Heart right ventricle (tissue), 16 donors: Measurements from ENCODE around the gene KLHL29. TPM values are rescaled to one million over a fixed set of nuclear protein-coding genes. Genes with fewer than 3 reads are reported as not detected.

Experiments used
- ATAC-seq, 8 donors: fragments of 200-7000 bp; cut with Tn5 transposase; one replicate each; pipeline ENCODE4 v1.9.1; 2020; ENCODE audit warnings: mild to moderate bottlenecking in 8 of 8, moderate library complexity in 8 of 8, moderate number of reproducible peaks in 1 of 8
- DNase-seq, 2 donors: peaks; one replicate each; pipeline ENCODE4 v3.0.0-alpha.2; 2020
- H3K27ac ChIP-seq, 10 donors: fragments of 200-600 bp; sonication (generic) in 2 of 10; one replicate each; pipeline versions ENCODE4 v1.5.0 to v1.8.0; 2020 to 2022; ENCODE audit warnings: mild to moderate bottlenecking in 3 of 10
- H3K27me3 ChIP-seq, 7 donors: fragments of 200-600 bp; one replicate each; pipeline ENCODE4 v1.8.0; 2021 to 2022; ENCODE audit warnings: mild to moderate bottlenecking in 2 of 7
- H3K36me3 ChIP-seq, 9 donors: fragments of 200-600 bp; sonication (generic) in 1 of 9; one replicate each; pipeline versions ENCODE4 v1.5.0 to v1.8.0; 2020 to 2022; ENCODE audit warnings: mild to moderate bottlenecking in 2 of 9
- H3K4me1 ChIP-seq, 9 donors: fragments of 200-600 bp; sonication (generic) in 1 of 9; one replicate each; pipeline versions ENCODE4 v1.5.0 to v1.8.0; 2020 to 2022; ENCODE audit warnings: mild to moderate bottlenecking in 4 of 9
- H3K4me3 ChIP-seq, 10 donors: fragments of 200-600 bp; sonication (generic) in 2 of 10; one replicate each; pipeline versions ENCODE4 v1.5.0 to v1.8.0; 2020 to 2022; ENCODE audit warnings: mild to moderate bottlenecking in 7 of 10, moderate library complexity in 2 of 10
- H3K9me3 ChIP-seq, 11 donors: fragments of 200-600 bp in 10 of 11; sonication (generic) in 2 of 11; one replicate each; pipeline versions ENCODE4 v1.5.0 to v1.8.0; 2013 to 2022; ENCODE audit warnings: mild to moderate bottlenecking in 2 of 11, control low read depth in 1 of 11, moderate library complexity in 1 of 11
- WGBS, 2 donors: extraction: QIAGEN DNeasy Blood & Tissue Kit; methylation state at CpG; one replicate each; pipeline ENCODE4 v1.1.7; 2013; ENCODE audit warnings: inconsistent platforms in 1 of 2; 5-methylcytosine and 5-hydroxymethylcytosine counted together
- intact Hi-C, 10 donors: fragments of 100-400 bp; cut with DNase I; formaldehyde crosslinking; loops; one replicate each; pipeline versions ENCODE4 v1.11.1 to v1.14.2; 2022
- polyA plus RNA-seq, 2 donors: library from polyadenylated mRNA; stranded (reverse); fragments of 200-250 nt; gene quantifications; one replicate each; pipeline ENCODE4 v1.2.3, GENCODE V29; 2013
- total RNA-seq, 10 donors: library from RNA; stranded (reverse); fragmentation: NEBNext Ultra II Directional in 3 of 10; extraction: Animal tissue kit (Norgen Biotek cat#: 25700) in 3 of 10; gene quantifications; one replicate each; pipeline versions ENCODE4 v1.2.1 to v1.2.4, GENCODE V29; 2021 to 2023
- TF ChIP-seq, protein P1 (sequence below), 9 donors: fragments of 200-600 bp; sonication (generic) in 2 of 9; IDR thresholded peaks; one replicate each; pipeline versions ENCODE4 v1.5.0 to v1.8.0; 2021 to 2022; ENCODE audit warnings: antibody characterized with exemption in 9 of 9, mild to moderate bottlenecking in 5 of 9, moderate library complexity in 1 of 9
- donor health status: Arrhythmogenic right ventricular cardiomyopathy.
- donor health status: ischemic (EF 13 %, LVEDD 7.1; RV severe dilation, severe dysfunction).
- donor health status: healthy with polysubstance abuse.
- donor health status: DM: no; HTN: yes; CAD: no.
- donor health status: DM: no; HTN: no; CAD: no.
- donor health status: ischemic (EF 25% LVEDD 6.9; RV normal size, moderate dysfunction).
- donor health status: ischemic (EF 25% LVEDD 5.7; RV mildly dilated, moderate dysfunction).
- donor health status: healthy.
- donor health status: DM: yes; HTN: yes; CAD: no.
- donor health status: Ischemic cardiomyopathy.
- donor health status: ischemic (EF 35%, LVEDD 5.7; RV mildly dilated, moderate dysfunction).
- donor health status: nonischemic (EF 11% LVEDD 7.7; RV severe dilation, severe dysfunction).
- donor health status: DM: yes; HTN: yes; CAD: no.
- donor health status: PGD.
- donor health status: ischemic (EF 29% LVEDD 5.4; RV normal size, mild dysfunction).
- donor health status: nonischemic (EF 23%, LVEDD 6.1; RV moderate dilation, normal function).

The KLHL29 gene
- total and polyA plus RNA-seq, 12 donors = 0.71 to 1.5 (median 1.0) TPM

DNA sequence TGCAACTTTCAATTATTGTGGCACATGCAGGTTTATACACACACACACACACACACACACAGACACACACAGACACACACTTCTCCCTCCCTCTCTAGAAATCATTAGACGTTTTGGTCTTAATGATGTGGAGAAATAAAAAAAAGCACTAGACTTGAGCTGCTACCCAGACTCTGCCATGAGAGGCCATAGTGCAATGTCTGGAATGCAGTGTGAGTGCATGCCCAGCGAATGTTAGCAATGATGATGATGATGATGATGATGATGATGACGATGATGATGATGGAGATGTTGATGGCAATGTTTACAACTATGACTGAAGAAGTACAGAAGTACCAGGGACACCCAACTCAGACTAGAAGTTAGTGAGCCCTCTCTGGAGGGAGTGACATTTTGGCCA lies 23.8 kb upstream of the KLHL29 start:
- Histone ChIP-seq H3K9me3 (no peaks in the 10 kb centered on the region), H3K36me3 (no peaks in the 10 kb centered on the region), H3K4me1 (no peaks in the 10 kb centered on the region), H3K4me3 (no peak overlapping the region), H3K27ac (no peak overlapping the region), H3K27me3 (peaks cover 0 to 45% (median 16%) of the 10 kb centered on the region in 7 donors)
- intact Hi-C loops = no loop called here
- DNase-seq (no peak), ATAC-seq (no peak)
- TF ChIP-seq, protein P1, sequence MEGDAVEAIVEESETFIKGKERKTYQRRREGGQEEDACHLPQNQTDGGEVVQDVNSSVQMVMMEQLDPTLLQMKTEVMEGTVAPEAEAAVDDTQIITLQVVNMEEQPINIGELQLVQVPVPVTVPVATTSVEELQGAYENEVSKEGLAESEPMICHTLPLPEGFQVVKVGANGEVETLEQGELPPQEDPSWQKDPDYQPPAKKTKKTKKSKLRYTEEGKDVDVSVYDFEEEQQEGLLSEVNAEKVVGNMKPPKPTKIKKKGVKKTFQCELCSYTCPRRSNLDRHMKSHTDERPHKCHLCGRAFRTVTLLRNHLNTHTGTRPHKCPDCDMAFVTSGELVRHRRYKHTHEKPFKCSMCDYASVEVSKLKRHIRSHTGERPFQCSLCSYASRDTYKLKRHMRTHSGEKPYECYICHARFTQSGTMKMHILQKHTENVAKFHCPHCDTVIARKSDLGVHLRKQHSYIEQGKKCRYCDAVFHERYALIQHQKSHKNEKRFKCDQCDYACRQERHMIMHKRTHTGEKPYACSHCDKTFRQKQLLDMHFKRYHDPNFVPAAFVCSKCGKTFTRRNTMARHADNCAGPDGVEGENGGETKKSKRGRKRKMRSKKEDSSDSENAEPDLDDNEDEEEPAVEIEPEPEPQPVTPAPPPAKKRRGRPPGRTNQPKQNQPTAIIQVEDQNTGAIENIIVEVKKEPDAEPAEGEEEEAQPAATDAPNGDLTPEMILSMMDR (IDR thresholded peaks at IDR 0.05) = no peak
- 79 to 82% methylated on average over 3 of the region's 3 CpGs for WGBS, 2 donors

DNA sequence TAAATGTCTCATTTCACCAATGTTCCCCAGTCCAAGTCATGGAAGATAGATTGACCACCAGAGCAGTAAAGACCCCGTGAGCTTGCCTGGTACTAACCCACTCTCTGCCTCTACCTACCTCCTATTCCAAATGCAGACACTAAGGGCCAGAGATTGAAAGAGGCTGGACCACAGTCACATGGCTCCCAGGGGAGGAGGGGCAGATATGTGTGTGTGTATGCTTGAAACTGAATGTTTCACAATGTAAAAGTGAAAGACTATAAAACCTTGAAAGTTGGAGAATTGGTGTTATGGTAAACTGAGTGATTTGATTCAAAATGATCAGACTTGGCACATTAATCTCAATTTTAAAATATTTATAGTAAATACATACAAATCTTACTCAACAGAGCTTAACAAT lies 21.7 kb upstream of the KLHL29 start:
- DNase-seq (no peak), ATAC-seq (no peak)
- TF ChIP-seq, protein P1 (IDR thresholded peaks at IDR 0.05) = no peak
- Histone ChIP-seq H3K4me1 (no peaks in the 10 kb centered on the region), H3K9me3 (no peaks in the 10 kb centered on the region), H3K27ac (no peak overlapping the region), H3K4me3 (no peak overlapping the region), H3K36me3 (no peaks in the 10 kb centered on the region), H3K27me3 (peaks cover 0 to 48% (median 16%) of the 10 kb centered on the region in 7 donors)
- 86 to 97% methylated on average over 1 of the region's 1 CpG for WGBS, 2 donors
- intact Hi-C loops = no loop called here

DNA sequence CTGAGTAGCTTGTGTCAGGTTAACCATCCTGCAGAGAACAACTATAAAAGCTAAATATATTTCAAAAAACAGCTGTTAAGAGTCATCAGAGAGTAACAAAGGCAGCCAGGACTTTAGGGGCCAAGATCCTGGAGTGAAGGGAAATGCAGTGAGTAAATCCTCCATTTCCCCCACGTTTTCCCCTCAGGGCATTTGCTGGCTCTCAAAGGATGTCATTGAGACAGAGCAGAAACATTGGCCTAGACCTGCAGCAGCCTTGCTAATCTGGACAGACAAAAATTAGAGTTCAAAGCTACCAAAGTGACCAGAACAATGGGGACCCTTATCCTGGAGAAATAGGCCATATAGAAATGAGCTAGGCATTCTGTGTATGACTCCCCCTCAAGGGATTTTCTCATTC lies 21.1 kb upstream of the KLHL29 start:
- H3K4me3 ChIP-seq = no peak overlapping the region
- H3K4me1 ChIP-seq = no peaks in the 10 kb centered on the region
- peaks cover 0 to 48% (median 16%) of the 10 kb centered on the region in 7 donors for H3K27me3 ChIP-seq
- TF ChIP-seq, protein P1 (IDR thresholded peaks at IDR 0.05) = no peak
- DNase-seq = no peak
- no peaks in the 10 kb centered on the region for H3K9me3 ChIP-seq
- no peak overlapping the region for H3K27ac ChIP-seq
- 22 to 28% methylated on average over 1 of the region's 1 CpG for WGBS, 2 donors
- no peaks in the 10 kb centered on the region for H3K36me3 ChIP-seq
- ATAC-seq = no peak
- intact Hi-C loops = no loop called here

- TF ChIP-seq, protein P1 (IDR thresholded peaks at IDR 0.05) = no peak
- Histone ChIP-seq H3K4me1 (no peaks in the 10 kb centered on the region), H3K4me3 (no peak overlapping the region), H3K27ac (no peak overlapping the region), H3K36me3 (no peaks in the 10 kb centered on the region), H3K9me3 (no peaks in the 10 kb centered on the region), H3K27me3 (peaks cover 0 to 46% (median 16%) of the 10 kb centered on the region in 7 donors)
- 66 to 69% methylated on average over 9 of the region's 9 CpGs for WGBS, 2 donors
- DNase-seq (no peak), ATAC-seq (no peak)
- intact Hi-C loops = no loop called here
Observed at GRCh38 chr2:23366720-23367119, 18.3 kb upstream of the KLHL29 start.
